ENCODE measurements around the gene CLDN8. TPM values are rescaled to one million over a fixed set of nuclear protein-coding genes. Genes with fewer than 3 reads are reported as not detected.

Gene CLDN8
- total RNA-seq = not detected

GRCh38 chr21:30216041-30216723 lies at the start of gene CLDN8:
TSS of gene CLDN8 (minus strand) at chr21:30216097. CDS start at chr21:30215925, 172 bp downstream.
- no peak within 1 kb of the TSS for H3K27ac ChIP-seq
- no peak for DNase-seq
- H3K9me3 ChIP-seq = no peaks in the 10 kb centered on the region
- H3K4me1 ChIP-seq = no peaks in the 10 kb centered on the region
- intact Hi-C loops (cut with DNase I; ENCODE audit: low total_unique reads) = no loop called here
- TF ChIP-seq CTCF (IDR thresholded peaks at IDR 0.05) = no peak
- no peak for TF ChIP-seq POLR2A (IDR thresholded peaks at IDR 0.05)
- H3K36me3 ChIP-seq = no peaks in the 10 kb centered on the region
- no peaks in the 10 kb centered on the region for H3K27me3 ChIP-seq
- no peak within 1 kb of the TSS for H3K4me3 ChIP-seq

- no peaks in the 10 kb centered on the region for H3K27me3 ChIP-seq
- H3K36me3 ChIP-seq = no peaks in the 10 kb centered on the region
- no peaks in the 10 kb centered on the region for H3K9me3 ChIP-seq
- no peak overlapping the region for H3K27ac ChIP-seq
- TF ChIP-seq POLR2A (IDR thresholded peaks at IDR 0.05) (no peak), CTCF (IDR thresholded peaks at IDR 0.05) (no peak)
- intact Hi-C loops (cut with DNase I; ENCODE audit: low total_unique reads) = no loop called here
- no peak overlapping the region for H3K4me3 ChIP-seq
- H3K4me1 ChIP-seq = no peaks in the 10 kb centered on the region
- DNase-seq = no peak
Observed at GRCh38 chr21:30257773-30258172, 41.9 kb upstream of the CLDN8 start.

DNA sequence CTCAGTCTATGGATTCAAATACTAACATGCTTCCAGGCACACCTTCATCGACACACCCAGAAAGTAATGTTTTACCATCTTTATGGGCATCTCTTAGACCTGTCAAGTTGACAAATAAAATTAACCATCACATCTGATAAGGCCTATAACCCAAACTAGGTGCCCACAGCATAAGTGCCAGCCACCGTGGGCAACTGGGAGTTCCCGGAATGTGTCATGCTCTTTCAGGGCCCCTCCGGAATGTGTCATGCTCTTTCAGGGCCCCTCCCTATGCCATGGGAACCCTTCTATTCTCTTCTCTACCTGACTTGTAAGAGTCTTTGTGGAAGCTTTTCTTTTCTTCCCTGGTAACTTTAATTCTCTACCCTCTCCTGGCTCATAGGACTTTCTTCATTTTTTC lies 40.2 kb upstream of the CLDN8 start:
- Histone ChIP-seq H3K9me3 (no peaks in the 10 kb centered on the region), H3K27ac (no peak overlapping the region), H3K4me3 (no peak overlapping the region), H3K36me3 (no peaks in the 10 kb centered on the region), H3K4me1 (no peaks in the 10 kb centered on the region), H3K27me3 (no peaks in the 10 kb centered on the region)
- DNase-seq = no peak
- TF ChIP-seq CTCF (IDR thresholded peaks at IDR 0.05) (no peak), POLR2A (IDR thresholded peaks at IDR 0.05) (no peak)
- intact Hi-C loops (cut with DNase I; ENCODE audit: low total_unique reads) = no loop called here

- no peak for TF ChIP-seq POLR2A (IDR thresholded peaks at IDR 0.05)
- no peak for TF ChIP-seq CTCF (IDR thresholded peaks at IDR 0.05)
- H3K4me1 ChIP-seq = no peaks in the 10 kb centered on the region
- intact Hi-C loops (cut with DNase I; ENCODE audit: low total_unique reads) = no loop called here
- H3K27ac ChIP-seq = no peak overlapping the region
- no peak overlapping the region for H3K4me3 ChIP-seq
- no peaks in the 10 kb centered on the region for H3K27me3 ChIP-seq
- DNase-seq = no peak
- H3K36me3 ChIP-seq = no peaks in the 10 kb centered on the region
- H3K9me3 ChIP-seq = no peaks in the 10 kb centered on the region
Observed at GRCh38 chr21:30255679-30256078, 39.8 kb upstream of the CLDN8 start.

- no peak overlapping the region for H3K4me3 ChIP-seq
- TF ChIP-seq POLR2A (IDR thresholded peaks at IDR 0.05) (no peak), CTCF (IDR thresholded peaks at IDR 0.05) (no peak)
- DNase-seq = no peak
- no peaks in the 10 kb centered on the region for H3K4me1 ChIP-seq
- no peaks in the 10 kb centered on the region for H3K36me3 ChIP-seq
- H3K9me3 ChIP-seq = no peaks in the 10 kb centered on the region
- intact Hi-C loops (cut with DNase I; ENCODE audit: low total_unique reads) = no loop called here
- no peaks in the 10 kb centered on the region for H3K27me3 ChIP-seq
- H3K27ac ChIP-seq = no peak overlapping the region
Observed at GRCh38 chr21:30251781-30252180, 35.9 kb upstream of the CLDN8 start.
